B cell (primary cell): Measurements from ENCODE around the gene HTRA2. TPM values are rescaled to one million over a fixed set of nuclear protein-coding genes. Genes with fewer than 3 reads are reported as not detected.

Source experiments
- ATAC-seq: fragments of 200-7000 bp; cut with Tn5 transposase; one replicate; pipeline ENCODE4 v1.10.0; 2021; ENCODE audit warnings: low read depth, mild to moderate bottlenecking, moderate number of reproducible peaks, moderate library complexity
- CTCF ChIA-PET: fragments of 350-600 bp; sonication (Branson Sonifier 250); formaldehyde crosslinking; loops from one replicate; lab custom pipeline; 2021; ENCODE audit warnings: antibody characterized with exemption, inconsistent platforms; lab: Charles Lee
- POLR2A ChIA-PET: fragments of 350-600 bp; sonication (Branson Sonifier 250); formaldehyde crosslinking; loops from one replicate; lab custom pipeline; 2021; ENCODE audit warnings: antibody characterized with exemption; lab: Charles Lee
- DNase-seq: peaks from one replicate; pipeline ENCODE4 v3.0.0; 2013
- H2AFZ ChIP-seq: 2 replicates; pipeline ENCODE4 v1.6.1; 2012; ENCODE audit warnings: mild to moderate bottlenecking, low read depth, low read length; ENCODE audit not compliant: insufficient read depth, poor library complexity, severe bottlenecking
- H3K27ac ChIP-seq, 2 donors: 1 replicate in 1 of 2; 2 replicates in 1 of 2; pipeline ENCODE4 v1.5.1; 2012 to 2013; ENCODE audit warnings: low read length in 2 of 2, mild to moderate bottlenecking in 2 of 2, moderate library complexity in 1 of 2
- H3K27me3 ChIP-seq, 4 experiments: fragments of 200-600 bp in 1 of 4; sonication (generic) in 1 of 4; replicated peaks in 1 of 4; 1 replicate in 2 of 4; 2 replicates in 2 of 4; pipeline versions ENCODE4 v1.6.1 to v1.7.0; 2013 to 2016; ENCODE audit warnings: low read length in 3 of 4, mild to moderate bottlenecking in 2 of 4, mixed read lengths in 1 of 4, moderate library complexity in 1 of 4; ENCODE audit not compliant: insufficient read depth in 4 of 4, control insufficient read depth in 3 of 4; ENCODE audit errors: control extremely low read depth in 1 of 4
- H3K36me3 ChIP-seq, 2 experiments: replicated peaks in 1 of 2; 1 replicate in 1 of 2; 2 replicates in 1 of 2; pipeline versions ENCODE4 v1.6.1 to v1.7.1; 2013; ENCODE audit warnings: low read length in 1 of 2; ENCODE audit not compliant: insufficient read depth in 2 of 2, control insufficient read depth in 1 of 2; ENCODE audit errors: control extremely low read depth in 1 of 2, extremely low read depth in 1 of 2
- H3K4me1 ChIP-seq, 2 donors: fragments of 200-600 bp in 1 of 2; sonication (generic) in 1 of 2; 1 replicate in 1 of 2; 2 replicates in 1 of 2; pipeline versions ENCODE4 v1.5.1 to v1.6.1; 2013 to 2017; ENCODE audit warnings: low read length in 2 of 2; ENCODE audit not compliant: control insufficient read depth in 2 of 2, insufficient read depth in 2 of 2
- H3K4me2 ChIP-seq: replicated peaks from 2 replicates; pipeline ENCODE3; 2012; ENCODE audit warnings: mild to moderate bottlenecking, low read depth, low read length; ENCODE audit not compliant: poor library complexity, severe bottlenecking
- H3K4me3 ChIP-seq, 5 experiments: fragments of 200-600 bp in 1 of 5; sonication (generic) in 1 of 5; 1 replicate in 3 of 5; 2 replicates in 2 of 5; pipeline versions ENCODE4 v1.5.1 to v1.7.0; 2011 to 2016; ENCODE audit warnings: low read length in 4 of 5, mild to moderate bottlenecking in 4 of 5, low read depth in 2 of 5, control low read depth in 1 of 5, moderate library complexity in 1 of 5; ENCODE audit not compliant: insufficient read depth in 1 of 5; ENCODE audit errors: control extremely low read depth in 1 of 5, extremely low read depth in 1 of 5
- H3K79me2 ChIP-seq: fragments of 200-600 bp; sonication (generic); one replicate; pipeline ENCODE4 v1.6.0; 2016; ENCODE audit warnings: low read length; ENCODE audit not compliant: control insufficient read depth, insufficient read depth
- H3K9ac ChIP-seq: fragments of 200-600 bp; sonication (generic); 2 replicates; pipeline ENCODE4 v1.6.1; 2017; ENCODE audit warnings: mild to moderate bottlenecking, low read length, moderate library complexity
- H3K9me3 ChIP-seq, 3 donors: one replicate each; pipeline versions ENCODE4 v1.6.1 to v1.7.1; 2013; ENCODE audit warnings: low read length in 2 of 3; ENCODE audit not compliant: control insufficient read depth in 2 of 3, insufficient read depth in 1 of 3; ENCODE audit errors: control extremely low read depth in 1 of 3
- H4K20me1 ChIP-seq: 2 replicates; pipeline ENCODE4 v1.6.0; 2012; ENCODE audit warnings: mild to moderate bottlenecking, low read length; ENCODE audit not compliant: insufficient read depth, control insufficient read depth, poor library complexity, severe bottlenecking
- H3K27ac Mint-ChIP-seq: one replicate; pipeline ENCODE4 v1.8.0; 2021; ENCODE audit warnings: mixed read lengths
- H3K27me3 Mint-ChIP-seq: one replicate; pipeline ENCODE4 v1.8.0; 2021; ENCODE audit warnings: mixed read lengths
- H3K4me1 Mint-ChIP-seq: one replicate; pipeline ENCODE4 v1.8.0; 2021; ENCODE audit warnings: mixed read lengths
- H3K4me3 Mint-ChIP-seq: one replicate; pipeline ENCODE4 v1.8.0; 2021; ENCODE audit warnings: mixed read lengths
- H3K9me3 Mint-ChIP-seq: one replicate; pipeline ENCODE4 v1.8.0; 2022; ENCODE audit warnings: mixed read lengths; ENCODE audit not compliant: insufficient read depth
- EZH2 ChIP-seq: IDR thresholded peaks from 2 replicates; pipeline ENCODE4 v1.6.1; 2012; ENCODE audit warnings: borderline replicate concordance, low read depth, mild to moderate bottlenecking, moderate library complexity, low read length; ENCODE audit not compliant: insufficient read depth, poor library complexity, severe bottlenecking
- WGBS: methylation state at CpG from one replicate; pipeline ENCODE4 v1.1.5; 2013; ENCODE audit warnings: missing lambda C conversion rate; ENCODE audit not compliant: insufficient coverage; 5-methylcytosine and 5-hydroxymethylcytosine counted together
- intact Hi-C: fragments of 100-400 bp; cut with micrococcal nuclease; formaldehyde crosslinking; loops from one replicate; pipeline ENCODE4 v1.10.0; 2022
- polyA plus RNA-seq: library from polyadenylated mRNA; depleted of rRNA; stranded (reverse); fragments of >200 nt; gene quantifications from 2 replicates; pipeline ENCODE4 v1.2.3, GENCODE V29; 2012
- total RNA-seq, 2 donors: library from RNA; stranded (reverse); fragments of 120-200 nt in 1 of 2; gene quantifications; 1 replicate in 1 of 2; 2 replicates in 1 of 2; pipeline versions ENCODE4 v1.2.3 to v1.2.4, GENCODE V29; 2013 to 2022
- TF ChIP-seq, protein P1 (sequence below): fragments of 200-600 bp; IDR thresholded peaks from one replicate; pipeline ENCODE4 v1.8.0; 2022; ENCODE audit warnings: antibody characterized with exemption, mild to moderate bottlenecking

Gene HTRA2
- total and polyA plus RNA-seq, 2 donors (not counting 1 experiment from before 2014, with no cell fraction given): 52.8 to 111 TPM

DNA sequence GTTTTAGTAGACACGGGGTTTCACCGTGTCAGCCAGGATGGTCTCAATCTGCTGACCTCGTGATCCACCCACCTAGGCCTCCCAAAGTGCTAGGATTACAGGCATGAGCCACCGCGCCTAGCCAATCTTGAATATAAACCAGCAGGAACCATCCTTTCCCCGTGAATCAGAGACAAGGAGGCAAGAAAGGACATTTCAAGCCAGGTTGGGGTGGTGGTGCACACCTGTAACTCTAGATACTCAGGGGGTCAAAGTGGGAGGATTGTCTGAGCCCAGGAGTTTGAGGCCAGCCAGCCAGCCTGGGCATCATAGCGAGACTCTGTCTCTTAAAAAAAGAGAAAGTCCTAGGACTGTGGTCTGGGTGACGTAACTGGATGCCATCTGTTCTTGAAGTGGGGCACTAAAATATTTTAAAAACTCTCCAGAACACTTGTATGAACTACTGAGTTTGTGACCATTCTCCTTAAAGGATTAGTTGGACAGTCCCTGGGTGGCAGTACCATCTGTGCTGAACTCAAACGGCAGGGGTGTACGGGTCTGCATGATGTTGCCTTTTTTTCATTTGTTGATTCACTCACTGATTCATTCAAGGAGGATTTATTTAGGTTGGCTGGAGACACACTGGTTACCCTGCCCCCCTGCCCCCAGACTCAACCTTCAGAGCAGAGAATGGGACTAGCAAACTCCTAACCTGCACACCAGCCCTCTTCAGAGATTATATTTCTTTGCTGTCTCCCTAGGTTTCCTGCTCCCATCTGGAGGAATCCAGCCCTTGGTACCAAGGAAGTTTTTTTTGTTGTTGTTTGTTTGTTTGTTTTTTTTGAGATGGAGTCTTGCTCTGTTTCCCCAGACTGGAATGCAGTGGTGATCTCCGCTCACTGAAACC is 18.4 kb upstream of the HTRA2 start:
- H3K4me3 ChIP-seq: no peak overlapping the region
- no peaks in the 10 kb centered on the region for H3K36me3 ChIP-seq
- WGBS: 8% methylated on average over 4 of the region's 11 CpGs
- H3K27me3 ChIP-seq: peaks cover 0 to 59% (median 34%) of the 10 kb centered on the region in 4 experiments
- H3K27ac ChIP-seq: no peak overlapping the region
- CTCF ChIA-PET: interaction anchor here (0.6 to 8.1 kb wide), 4 partner anchors 16 to 77 kb away, joined by 3 to 111 read pairs (median 5); partner anchors contain the start of genes CCDC142 and TTC31
- Mint-ChIP-seq H3K27me3 (peaks cover 37% of the 10 kb centered on the region), H3K4me1 (peaks cover 41% of the 10 kb centered on the region), H3K27ac (no peak overlapping the region), H3K4me3 (no peak overlapping the region), H3K9me3 (no peaks in the 10 kb centered on the region)
- H3K9ac ChIP-seq: no peak overlapping the region
- intact Hi-C loops: no loop called here
- peaks cover 2% of the 10 kb centered on the region for H4K20me1 ChIP-seq
- H2AFZ ChIP-seq: no peak overlapping the region
- TF ChIP-seq EZH2: no peak
- TF ChIP-seq, protein P1, sequence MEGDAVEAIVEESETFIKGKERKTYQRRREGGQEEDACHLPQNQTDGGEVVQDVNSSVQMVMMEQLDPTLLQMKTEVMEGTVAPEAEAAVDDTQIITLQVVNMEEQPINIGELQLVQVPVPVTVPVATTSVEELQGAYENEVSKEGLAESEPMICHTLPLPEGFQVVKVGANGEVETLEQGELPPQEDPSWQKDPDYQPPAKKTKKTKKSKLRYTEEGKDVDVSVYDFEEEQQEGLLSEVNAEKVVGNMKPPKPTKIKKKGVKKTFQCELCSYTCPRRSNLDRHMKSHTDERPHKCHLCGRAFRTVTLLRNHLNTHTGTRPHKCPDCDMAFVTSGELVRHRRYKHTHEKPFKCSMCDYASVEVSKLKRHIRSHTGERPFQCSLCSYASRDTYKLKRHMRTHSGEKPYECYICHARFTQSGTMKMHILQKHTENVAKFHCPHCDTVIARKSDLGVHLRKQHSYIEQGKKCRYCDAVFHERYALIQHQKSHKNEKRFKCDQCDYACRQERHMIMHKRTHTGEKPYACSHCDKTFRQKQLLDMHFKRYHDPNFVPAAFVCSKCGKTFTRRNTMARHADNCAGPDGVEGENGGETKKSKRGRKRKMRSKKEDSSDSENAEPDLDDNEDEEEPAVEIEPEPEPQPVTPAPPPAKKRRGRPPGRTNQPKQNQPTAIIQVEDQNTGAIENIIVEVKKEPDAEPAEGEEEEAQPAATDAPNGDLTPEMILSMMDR: no peak
- H3K9me3 ChIP-seq: peaks cover 0 to 28% (median 0%) of the 10 kb centered on the region in 3 donors
- H3K4me1 ChIP-seq: peaks cover 47% of the 10 kb centered on the region in 2 donors
- ATAC-seq: no peak
- H3K79me2 ChIP-seq: peaks cover 8% of the 10 kb centered on the region
- POLR2A ChIA-PET: no interaction called here
- no peak for DNase-seq
- H3K4me2 ChIP-seq: no peak overlapping the region
